ENCODE measurements around the gene RAB10.
"Not testable (repeated sequence)": the region's sequence is repeated elsewhere in the genome, so short reads cannot be mapped to it uniquely, and the experiment has no call there.

Gene RAB10

GRCh38 chr2:26064846-26065245 lies 31.0 kb downstream of the RAB10 start:
- H3K27me3 Mint-ChIP-seq, result no peaks in the 10 kb centered on the region
- DNase-seq, result no peak
- H3K9me3 Mint-ChIP-seq, result no peaks in the 10 kb centered on the region
- peak overlapping the region; percentile 59 for H3K27ac Mint-ChIP-seq
- H3K36me3 Mint-ChIP-seq (ENCODE audit: low read depth), result peaks cover 36% of the 10 kb centered on the region
- no peak for ATAC-seq
- no peak overlapping the region for H3K4me3 Mint-ChIP-seq
- peaks cover 55% of the 10 kb centered on the region for H3K4me1 Mint-ChIP-seq

- Mint-ChIP-seq H3K4me1 (peaks cover 60% of the 10 kb centered on the region), H3K36me3 (ENCODE audit: low read depth) (peaks cover 33% of the 10 kb centered on the region), H3K27ac (peak overlapping the region; percentile 86), H3K9me3 (no peaks in the 10 kb centered on the region), H3K4me3 (peak overlapping the region; percentile 67), H3K27me3 (no peaks in the 10 kb centered on the region)
- DNase-seq, result no peak
- ATAC-seq, result peak; percentile 59
Observed at GRCh38 chr2:26067186-26067974, 33.5 kb downstream of the RAB10 start.

GRCh38 chr2:26067980-26068507 lies 34.2 kb downstream of the RAB10 start:
- Mint-ChIP-seq H3K4me1 (peaks cover 60% of the 10 kb centered on the region), H3K36me3 (ENCODE audit: low read depth) (peaks cover 33% of the 10 kb centered on the region), H3K9me3 (no peaks in the 10 kb centered on the region), H3K27ac (peak overlapping the region; percentile 86), H3K27me3 (no peaks in the 10 kb centered on the region), H3K4me3 (peak overlapping the region; percentile 67)
- ATAC-seq (peak; percentile 13), DNase-seq (no peak)

- Mint-ChIP-seq H3K4me3 (peak overlapping the region; percentile 67), H3K9me3 (no peaks in the 10 kb centered on the region), H3K27ac (peak overlapping the region; percentile 86), H3K27me3 (no peaks in the 10 kb centered on the region), H3K36me3 (ENCODE audit: low read depth) (peaks cover 26% of the 10 kb centered on the region), H3K4me1 (peaks cover 60% of the 10 kb centered on the region)
- ATAC-seq (peak; percentile 87), DNase-seq (peak; percentile 34)
Observed at GRCh38 chr2:26068602-26069298, 34.9 kb downstream of the RAB10 start.

- no peaks in the 10 kb centered on the region for H3K27me3 Mint-ChIP-seq
- H3K27ac Mint-ChIP-seq, result no peak overlapping the region
- peaks cover 68% of the 10 kb centered on the region for H3K4me1 Mint-ChIP-seq
- ATAC-seq, result no peak
- H3K9me3 Mint-ChIP-seq, result no peaks in the 10 kb centered on the region
- H3K36me3 Mint-ChIP-seq (ENCODE audit: low read depth), result peaks cover 20% of the 10 kb centered on the region
- no peak for DNase-seq
- no peak overlapping the region for H3K4me3 Mint-ChIP-seq
Observed at GRCh38 chr2:26070730-26071129, 36.8 kb downstream of the RAB10 start.

GRCh38 chr2:26072925-26073768 lies 39.3 kb downstream of the RAB10 start:
- H3K4me1 Mint-ChIP-seq, result peaks cover 48% of the 10 kb centered on the region
- no peaks in the 10 kb centered on the region for H3K9me3 Mint-ChIP-seq
- ATAC-seq, result no peak

GRCh38 chr2:26073830-26074229 lies 39.9 kb downstream of the RAB10 start:
- Mint-ChIP-seq H3K27ac (no peak overlapping the region), H3K4me1 (peaks cover 44% of the 10 kb centered on the region), H3K9me3 (no peaks in the 10 kb centered on the region), H3K36me3 (ENCODE audit: low read depth) (peaks cover 12% of the 10 kb centered on the region), H3K4me3 (no peak overlapping the region), H3K27me3 (no peaks in the 10 kb centered on the region)
- DNase-seq (no peak), ATAC-seq (no peak)

More at GRCh38 chr2:26072925-26073768, 39.3 kb downstream of the RAB10 start:
- no peaks in the 10 kb centered on the region for H3K27me3 Mint-ChIP-seq
- no peak overlapping the region for H3K4me3 Mint-ChIP-seq
- no peak for DNase-seq
- H3K36me3 Mint-ChIP-seq (ENCODE audit: low read depth), result peaks cover 5% of the 10 kb centered on the region
- H3K27ac Mint-ChIP-seq, result no peak overlapping the region

GRCh38 chr2:26074676-26075075 lies 40.8 kb downstream of the RAB10 start:
- Mint-ChIP-seq H3K4me3 (no peak overlapping the region), H3K4me1 (peaks cover 35% of the 10 kb centered on the region), H3K9me3 (peaks cover 5% of the 10 kb centered on the region), H3K27ac (no peak overlapping the region), H3K27me3 (no peaks in the 10 kb centered on the region), H3K36me3 (ENCODE audit: low read depth) (peaks cover 19% of the 10 kb centered on the region)
- DNase-seq (no peak), ATAC-seq (no peak)

GRCh38 chr2:26075173-26075572 lies 41.3 kb downstream of the RAB10 start:
- H3K36me3 Mint-ChIP-seq (ENCODE audit: low read depth), result peaks cover 24% of the 10 kb centered on the region

GRCh38 chr2:26076001-26076587 lies 42.2 kb downstream of the RAB10 start:
- Mint-ChIP-seq H3K36me3 (ENCODE audit: low read depth) (peaks cover 30% of the 10 kb centered on the region), H3K4me1 (peaks cover 21% of the 10 kb centered on the region), H3K4me3 (no peak overlapping the region), H3K27me3 (no peaks in the 10 kb centered on the region), H3K27ac (no peak overlapping the region), H3K9me3 (peaks cover 19% of the 10 kb centered on the region)
- DNase-seq (no peak), ATAC-seq (no peak)

More at GRCh38 chr2:26075173-26075572, 41.3 kb downstream of the RAB10 start:
- peaks cover 10% of the 10 kb centered on the region for H3K9me3 Mint-ChIP-seq
- no peak for DNase-seq
- H3K4me3 Mint-ChIP-seq, result no peak overlapping the region
- H3K4me1 Mint-ChIP-seq, result peaks cover 30% of the 10 kb centered on the region
- ATAC-seq, result no peak
- H3K27ac Mint-ChIP-seq, result no peak overlapping the region
- no peaks in the 10 kb centered on the region for H3K27me3 Mint-ChIP-seq

GRCh38 chr2:26077291-26077690 lies 43.4 kb downstream of the RAB10 start:
- ATAC-seq, result no peak

GRCh38 chr2:26078939-26079338 lies 45.1 kb downstream of the RAB10 start:
- Mint-ChIP-seq H3K36me3 (ENCODE audit: low read depth) (peaks cover 42% of the 10 kb centered on the region), H3K27ac (no peak overlapping the region), H3K4me1 (peaks cover 23% of the 10 kb centered on the region), H3K27me3 (no peaks in the 10 kb centered on the region), H3K9me3 (peaks cover 25% of the 10 kb centered on the region), H3K4me3 (no peak overlapping the region)
- no peak for DNase-seq
- ATAC-seq, result no peak

More at GRCh38 chr2:26077291-26077690, 43.4 kb downstream of the RAB10 start:
- H3K27me3 Mint-ChIP-seq, result no peaks in the 10 kb centered on the region
- H3K36me3 Mint-ChIP-seq (ENCODE audit: low read depth), result peaks cover 35% of the 10 kb centered on the region
- H3K27ac Mint-ChIP-seq, result no peak overlapping the region
- H3K9me3 Mint-ChIP-seq, result peaks cover 23% of the 10 kb centered on the region
- no peak for DNase-seq
- H3K4me3 Mint-ChIP-seq, result no peak overlapping the region
- peaks cover 23% of the 10 kb centered on the region for H3K4me1 Mint-ChIP-seq

GRCh38 chr2:26080356-26080755 lies 46.5 kb downstream of the RAB10 start:
- peaks cover 22% of the 10 kb centered on the region for H3K4me1 Mint-ChIP-seq
- H3K36me3 Mint-ChIP-seq (ENCODE audit: low read depth), result peaks cover 49% of the 10 kb centered on the region
- no peak overlapping the region for H3K27ac Mint-ChIP-seq
- peaks cover 28% of the 10 kb centered on the region for H3K9me3 Mint-ChIP-seq
- H3K4me3 Mint-ChIP-seq, result no peak overlapping the region
- no peak for DNase-seq
- no peak for ATAC-seq
- no peaks in the 10 kb centered on the region for H3K27me3 Mint-ChIP-seq

- H3K4me1 Mint-ChIP-seq, result peaks cover 22% of the 10 kb centered on the region
- peaks cover 51% of the 10 kb centered on the region for H3K36me3 Mint-ChIP-seq (ENCODE audit: low read depth)
- peaks cover 28% of the 10 kb centered on the region for H3K9me3 Mint-ChIP-seq
- not testable (repeated sequence) for ATAC-seq, H3K4me3 Mint-ChIP-seq, H3K27ac Mint-ChIP-seq, H3K27me3 Mint-ChIP-seq, DNase-seq
Observed at GRCh38 chr2:26080925-26081324, 47.0 kb downstream of the RAB10 start.
